Lower leg skin (tissue), 4 donors: ENCODE results near the gene CACNB4. TPM values are rescaled to one million over a fixed set of nuclear protein-coding genes. Genes with fewer than 3 reads are reported as not detected.
"Not testable (repeated sequence)": the region's sequence is repeated elsewhere in the genome, so short reads cannot be mapped to it uniquely, and the experiment has no call there.

Experiments used
- DNase-seq, 2 donors: peaks; one replicate each; pipeline ENCODE4 v3.0.0-alpha.2; 2019; ENCODE audit warnings: low spot score in 2 of 2
- H3K4me3 ChIP-seq: fragments of 200-600 bp; sonication (generic); 2 replicates; pipeline ENCODE4 v1.5.1; 2017; ENCODE audit warnings: mild to moderate bottlenecking, low read depth; ENCODE audit not compliant: poor library complexity, severe bottlenecking
- POLR2A ChIP-seq, 2 donors: fragments of 450-650 bp; IDR thresholded peaks; one replicate each; pipeline ENCODE4 v1.6.1; 2016 to 2017; ENCODE audit warnings: antibody characterized with exemption in 2 of 2, mild to moderate bottlenecking in 1 of 2, moderate library complexity in 1 of 2
- WGBS, 2 donors: methylation state at CpG; one replicate each; pipeline ENCODE4 v1.1.5; 2018; 5-methylcytosine and 5-hydroxymethylcytosine counted together
- intact Hi-C: fragments of 100-400 bp; cut with DNase I; formaldehyde crosslinking; loops from one replicate; pipeline ENCODE4 v1.15.0; 2023; ENCODE audit warnings: low total_unique reads
- total RNA-seq, 4 donors: library from RNA; depleted of rRNA; stranded (reverse); fragments of >200 nt; gene quantifications; one replicate each; pipeline ENCODE4 v1.1.0, GENCODE V29; 2016
- TF ChIP-seq, protein P1 (sequence below), 3 donors: fragments of 450-650 bp; IDR thresholded peaks; one replicate each; pipeline ENCODE4 v1.5.1; 2016; ENCODE audit warnings: antibody characterized with exemption in 3 of 3, mild to moderate bottlenecking in 3 of 3, moderate library complexity in 2 of 3

Gene CACNB4
- total RNA-seq, 4 donors from 2014 or later, result 2.4 to 6.3 (median 3.5) TPM

DNA sequence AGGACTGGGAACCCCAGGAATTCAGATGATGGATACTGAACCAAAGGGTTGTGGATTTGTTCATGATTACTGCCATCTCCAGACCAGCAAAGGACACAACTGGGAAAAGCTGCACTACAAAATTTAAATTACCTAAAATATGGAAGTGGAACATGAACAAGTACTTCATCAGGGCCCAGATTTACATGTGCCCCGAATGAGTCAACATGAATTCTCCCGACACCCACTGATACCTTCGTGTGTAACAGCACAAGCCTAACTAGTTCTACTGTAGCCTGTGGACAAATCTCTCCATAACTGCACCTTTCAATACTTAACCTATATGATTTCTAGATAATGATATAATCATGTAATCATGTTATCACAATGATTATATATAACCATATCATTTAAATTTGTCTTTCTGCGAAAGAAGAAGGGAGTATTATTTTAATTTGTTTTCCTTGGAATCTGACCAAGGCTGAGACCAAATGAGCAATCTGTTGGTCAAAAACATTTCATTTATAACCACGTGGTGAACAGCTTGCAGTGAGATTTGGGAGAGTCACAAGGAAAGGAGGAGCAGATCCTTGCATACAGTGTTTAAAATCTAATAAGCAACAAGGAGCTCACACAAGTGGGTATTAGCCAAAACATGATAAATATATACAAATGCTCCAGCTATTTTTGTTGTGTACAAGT, 70.5 kb downstream of the CACNB4 start:
- H3K4me3 ChIP-seq, result no peak overlapping the region
- DNase-seq, result no peak
- TF ChIP-seq POLR2A (IDR thresholded peaks at IDR 0.05), result no peak
- TF ChIP-seq, protein P1, sequence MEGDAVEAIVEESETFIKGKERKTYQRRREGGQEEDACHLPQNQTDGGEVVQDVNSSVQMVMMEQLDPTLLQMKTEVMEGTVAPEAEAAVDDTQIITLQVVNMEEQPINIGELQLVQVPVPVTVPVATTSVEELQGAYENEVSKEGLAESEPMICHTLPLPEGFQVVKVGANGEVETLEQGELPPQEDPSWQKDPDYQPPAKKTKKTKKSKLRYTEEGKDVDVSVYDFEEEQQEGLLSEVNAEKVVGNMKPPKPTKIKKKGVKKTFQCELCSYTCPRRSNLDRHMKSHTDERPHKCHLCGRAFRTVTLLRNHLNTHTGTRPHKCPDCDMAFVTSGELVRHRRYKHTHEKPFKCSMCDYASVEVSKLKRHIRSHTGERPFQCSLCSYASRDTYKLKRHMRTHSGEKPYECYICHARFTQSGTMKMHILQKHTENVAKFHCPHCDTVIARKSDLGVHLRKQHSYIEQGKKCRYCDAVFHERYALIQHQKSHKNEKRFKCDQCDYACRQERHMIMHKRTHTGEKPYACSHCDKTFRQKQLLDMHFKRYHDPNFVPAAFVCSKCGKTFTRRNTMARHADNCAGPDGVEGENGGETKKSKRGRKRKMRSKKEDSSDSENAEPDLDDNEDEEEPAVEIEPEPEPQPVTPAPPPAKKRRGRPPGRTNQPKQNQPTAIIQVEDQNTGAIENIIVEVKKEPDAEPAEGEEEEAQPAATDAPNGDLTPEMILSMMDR (IDR thresholded peaks at IDR 0.05), result no peak
- WGBS, 2 donors, result 31 to 37% methylated on average over 5 of the region's 5 CpGs
- intact Hi-C loops, result no loop called here

DNA sequence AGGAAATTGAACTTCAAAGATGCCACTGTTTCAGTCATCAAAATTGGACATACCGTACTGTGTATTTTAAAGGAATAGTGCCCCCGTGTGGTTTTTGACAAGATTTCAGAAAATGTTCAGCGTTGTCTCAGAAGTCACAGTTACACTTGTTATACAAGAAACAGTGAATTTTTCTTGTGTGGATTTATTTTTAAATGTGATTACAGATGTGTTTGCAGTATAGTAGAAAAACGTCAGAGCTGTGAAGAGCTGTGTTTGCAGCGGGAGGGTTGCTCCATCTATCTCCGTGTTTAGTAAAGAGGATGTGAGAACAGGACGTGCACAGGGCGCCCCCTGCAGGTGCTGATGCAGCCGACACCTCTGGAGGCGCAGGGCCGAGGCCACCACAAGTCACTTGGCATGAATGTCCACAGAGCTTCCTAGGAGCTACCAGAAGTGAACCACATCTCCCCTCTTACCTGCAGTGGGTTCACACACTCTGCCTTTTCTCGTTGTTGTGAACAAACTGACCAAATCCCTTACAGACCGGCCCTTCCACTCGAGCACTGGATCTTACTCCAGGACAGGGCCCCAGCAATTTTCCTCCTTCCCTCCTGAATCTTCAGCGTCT, 73.1 kb downstream of the CACNB4 start:
- TF ChIP-seq, protein P1 (IDR thresholded peaks at IDR 0.05), result peak in 1 of 3 donors; percentile 84
- no peak for TF ChIP-seq POLR2A (IDR thresholded peaks at IDR 0.05)
- 16 to 19% methylated on average over 15 of the region's 15 CpGs for WGBS, 2 donors
- intact Hi-C loops, result no loop called here
- no peak overlapping the region for H3K4me3 ChIP-seq
- DNase-seq, result peak; percentile 71 to 97

DNA sequence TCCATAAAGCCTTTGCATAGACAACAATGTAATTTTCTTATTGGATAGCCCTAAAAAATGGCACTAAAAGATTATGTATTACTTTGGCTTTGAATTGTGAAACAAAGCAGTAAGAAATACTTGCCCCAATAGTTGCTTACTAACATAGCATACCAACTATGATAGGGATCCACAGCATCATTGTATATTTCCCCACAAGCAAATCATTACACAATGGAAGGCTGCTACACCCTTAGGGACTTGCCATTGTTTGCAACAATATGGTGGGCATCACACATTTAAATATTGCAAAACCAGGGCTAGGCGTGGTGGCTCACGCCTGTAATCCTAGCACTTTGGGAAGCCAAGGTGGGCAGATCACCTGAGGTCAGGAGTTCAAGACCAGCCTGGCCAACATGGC, 74.4 kb downstream of the CACNB4 start:
- WGBS, 2 donors, result 68 to 79% methylated on average over 2 of the region's 2 CpGs
- no peak overlapping the region for H3K4me3 ChIP-seq
- TF ChIP-seq POLR2A (IDR thresholded peaks at IDR 0.05), result no peak
- TF ChIP-seq, protein P1 (IDR thresholded peaks at IDR 0.05), result no peak
- DNase-seq, result no peak
- intact Hi-C loops, result no loop called here

DNA sequence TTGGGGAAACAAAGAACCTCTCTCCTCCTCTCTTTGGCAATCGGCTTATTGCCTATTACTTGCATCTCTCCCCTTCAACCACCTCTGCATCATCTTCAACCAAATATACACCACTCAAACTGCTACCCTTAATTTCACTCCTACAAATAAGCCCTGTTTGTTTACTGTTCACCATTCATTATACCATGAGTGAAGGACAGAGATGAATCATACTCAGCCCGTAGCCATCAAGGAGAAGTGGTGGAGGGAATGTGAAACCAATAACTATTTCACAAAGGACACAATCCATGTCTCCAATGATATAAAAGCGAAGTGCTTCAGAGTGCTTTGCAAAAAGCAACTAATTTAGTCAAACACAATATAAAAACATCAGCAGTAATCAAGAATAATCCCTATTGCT, 76.8 kb downstream of the CACNB4 start:
- no peak for TF ChIP-seq POLR2A (IDR thresholded peaks at IDR 0.05)
- TF ChIP-seq, protein P1 (IDR thresholded peaks at IDR 0.05), result no peak
- DNase-seq, result no peak
- no peak overlapping the region for H3K4me3 ChIP-seq
- intact Hi-C loops, result no loop called here
- WGBS, 2 donors, result 73 to 74% methylated on average over 3 of the region's 3 CpGs

DNA sequence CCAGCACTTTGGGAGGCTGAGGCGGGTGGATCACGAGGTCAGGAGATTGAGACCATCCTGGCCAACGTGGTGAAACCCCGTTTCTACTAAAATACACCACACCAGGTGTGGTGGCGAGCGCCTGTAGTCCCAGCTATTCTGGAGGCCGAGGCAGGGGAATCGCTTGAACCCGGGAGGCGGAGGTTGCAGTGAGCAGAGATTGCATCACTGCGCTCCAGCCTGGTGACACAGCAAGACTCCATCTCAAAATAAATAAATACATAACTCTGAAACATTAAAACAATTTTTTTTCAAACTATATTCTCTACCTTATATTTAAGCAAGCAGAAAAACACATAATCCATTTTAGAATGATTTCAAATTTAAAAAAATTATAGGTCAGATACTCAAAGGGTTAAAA, 77.8 kb downstream of the CACNB4 start:
- 91 to 93% methylated on average over 11 of the region's 11 CpGs for WGBS, 2 donors
- DNase-seq, intact Hi-C loops, H3K4me3 ChIP-seq: not testable (repeated sequence)

DNA sequence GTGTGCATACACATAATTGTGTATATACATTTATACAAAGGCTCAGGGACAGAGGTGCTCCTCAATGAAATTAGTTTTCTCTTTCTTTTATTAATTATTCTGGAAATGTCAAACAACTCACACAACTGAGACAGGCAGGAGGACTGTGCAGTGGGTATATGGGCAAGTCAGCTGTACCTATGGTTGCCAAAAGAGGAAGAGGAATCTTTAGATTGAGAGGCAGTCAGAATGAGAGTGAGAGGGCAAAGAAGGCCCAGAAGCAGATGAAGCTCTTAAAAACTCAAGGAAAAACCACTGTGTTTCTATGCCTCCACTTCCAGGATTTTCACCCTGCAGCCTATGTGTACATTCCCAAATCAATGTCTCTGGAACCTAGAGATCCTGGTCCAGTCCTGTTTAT, 79.1 kb downstream of the CACNB4 start:
- H3K4me3 ChIP-seq, result no peak overlapping the region
- TF ChIP-seq POLR2A (IDR thresholded peaks at IDR 0.05), result no peak
- TF ChIP-seq, protein P1 (IDR thresholded peaks at IDR 0.05), result no peak
- DNase-seq, result no peak
- intact Hi-C loops, result no loop called here
